ENCODE results near the gene ZSWIM8.

- no peak for TF ChIP-seq CTCF (IDR thresholded peaks at IDR 0.05)
- no peak for TF ChIP-seq EZH2phosphoT487 (IDR thresholded peaks at IDR 0.05)
- no peak for TF ChIP-seq EZH2 (IDR thresholded peaks at IDR 0.05)
Measured at GRCh38 chr10:73788864-73789658, 3.7 kb downstream of the ZSWIM8 start.
